CD4-positive, alpha-beta memory T cell (primary cell): Measurements from ENCODE around the gene SMAD4. TPM values are rescaled to one million over a fixed set of nuclear protein-coding genes. Genes with fewer than 3 reads are reported as not detected.

Experiments
- CTCF ChIA-PET: fragments of 350-600 bp; sonication (Branson Sonifier 250); formaldehyde crosslinking; loops from one replicate; lab custom pipeline; 2021; ENCODE audit warnings: inconsistent platforms; ENCODE audit not compliant: partially characterized antibody; lab: Charles Lee
- POLR2A ChIA-PET: fragments of 350-600 bp; sonication (Branson Sonifier 250); formaldehyde crosslinking; loops from one replicate; lab custom pipeline; 2021; ENCODE audit not compliant: partially characterized antibody; lab: Charles Lee
- DNase-seq, 5 donors: peaks; one replicate each; pipeline versions ENCODE4 v3.0.0 to v3.0.0-alpha.2; 2020 to 2022; ENCODE audit warnings: mixed read lengths in 1 of 5
- H3K27ac ChIP-seq: one replicate; pipeline ENCODE4 v1.7.0; 2013; ENCODE audit warnings: low read depth, low read length
- H3K27me3 ChIP-seq: 2 replicates; pipeline ENCODE4 v1.7.0; 2013; ENCODE audit warnings: mild to moderate bottlenecking, low read length, moderate library complexity; ENCODE audit not compliant: insufficient read depth
- H3K36me3 ChIP-seq: 2 replicates; pipeline ENCODE4 v1.7.0; 2013; ENCODE audit warnings: mild to moderate bottlenecking, low read length, moderate library complexity; ENCODE audit not compliant: insufficient read depth
- H3K4me1 ChIP-seq: 2 replicates; pipeline ENCODE4 v1.7.0; 2013; ENCODE audit warnings: mild to moderate bottlenecking, low read length, moderate library complexity; ENCODE audit not compliant: insufficient read depth
- H3K4me3 ChIP-seq, 2 donors: one replicate each; pipeline ENCODE4 v1.7.0; 2013; ENCODE audit warnings: low read length in 2 of 2, mild to moderate bottlenecking in 1 of 2
- H3K9me3 ChIP-seq, 2 donors: one replicate each; pipeline ENCODE4 v1.7.0; 2013; ENCODE audit warnings: low read length in 2 of 2, control low read depth in 1 of 2; ENCODE audit not compliant: control insufficient read depth in 1 of 2
- H3K27ac Mint-ChIP-seq, 7 donors: one replicate each; pipeline ENCODE4 v1.8.0; 2020 to 2021; ENCODE audit warnings: mixed read lengths in 7 of 7, mild to moderate bottlenecking in 6 of 7, inconsistent platforms in 3 of 7, moderate library complexity in 3 of 7
- H3K27me3 Mint-ChIP-seq, 2 donors: one replicate each; pipeline ENCODE4 v1.8.0; 2020 to 2021; ENCODE audit warnings: mixed read lengths in 2 of 2
- H3K36me3 Mint-ChIP-seq, 2 donors: one replicate each; pipeline ENCODE4 v1.8.0; 2020 to 2021; ENCODE audit warnings: mixed read lengths in 2 of 2, inconsistent platforms in 1 of 2, mild to moderate bottlenecking in 1 of 2
- H3K4me1 Mint-ChIP-seq, 4 donors: one replicate each; pipeline ENCODE4 v1.8.0; 2020 to 2021; ENCODE audit warnings: mixed read lengths in 4 of 4, mild to moderate bottlenecking in 1 of 4
- H3K4me3 Mint-ChIP-seq, 8 donors: one replicate each; pipeline ENCODE4 v1.8.0; 2020 to 2021; ENCODE audit warnings: mixed read lengths in 8 of 8, mild to moderate bottlenecking in 7 of 8, moderate library complexity in 6 of 8, inconsistent platforms in 3 of 8
- H3K9me3 Mint-ChIP-seq, 8 donors: one replicate each; pipeline ENCODE4 v1.8.0; 2020 to 2021; ENCODE audit warnings: mixed read lengths in 8 of 8, mild to moderate bottlenecking in 5 of 8, inconsistent platforms in 3 of 8, moderate library complexity in 1 of 8
- intact Hi-C: fragments of 100-400 bp; cut with micrococcal nuclease; formaldehyde crosslinking; loops from one replicate; pipeline ENCODE4 v1.15.1; 2023
- polyA plus RNA-seq, 2 donors: library from polyadenylated mRNA; unstranded; fragments of 300-500 nt; fragmentation: Illumina TruSeq; gene quantifications; one replicate each; pipeline ENCODE4 v1.2.3, GENCODE V29; 2021
- total RNA-seq, 2 experiments: library from RNA; stranded (reverse); gene quantifications; one replicate each; pipeline ENCODE4 v1.2.3, GENCODE V29; 2021

SMAD4 gene
- total and polyA plus RNA-seq, 4 experiments from 2014 or later = 37.7 to 155 (median 119) TPM

GRCh38 chr18:51049137-51049536 lies 19.1 kb downstream of the SMAD4 start:
- Mint-ChIP-seq H3K4me3 (no peak overlapping the region), H3K27ac (no peak overlapping the region), H3K4me1 (peaks cover 32 to 52% (median 44%) of the 10 kb centered on the region in 4 donors), H3K36me3 (peaks cover 17 to 44% of the 10 kb centered on the region in 2 donors), H3K9me3 (no peaks in the 10 kb centered on the region), H3K27me3 (no peaks in the 10 kb centered on the region)
- CTCF ChIA-PET = interaction anchor here (0.7 to 3.3 kb wide), 3 partner anchors 13 to 229 kb away, joined by 3 to 120 read pairs (median 3); partner anchors contain the start of gene MRO
- POLR2A ChIA-PET = no interaction called here
- Histone ChIP-seq H3K4me1 (peaks cover 35% of the 10 kb centered on the region), H3K9me3 (no peaks in the 10 kb centered on the region), H3K4me3 (no peak overlapping the region), H3K36me3 (peaks cover 12% of the 10 kb centered on the region), H3K27ac (no peak overlapping the region), H3K27me3 (no peaks in the 10 kb centered on the region)
- intact Hi-C loops = no loop called here
- no peak for DNase-seq

GRCh38 chr18:51051105-51051712 lies 21.2 kb downstream of the SMAD4 start:
- Histone ChIP-seq H3K4me1 (peaks cover 16% of the 10 kb centered on the region), H3K4me3 (no peak overlapping the region), H3K9me3 (no peaks in the 10 kb centered on the region), H3K27ac (no peak overlapping the region), H3K36me3 (peaks cover 24% of the 10 kb centered on the region), H3K27me3 (no peaks in the 10 kb centered on the region)
- CTCF ChIA-PET = interaction anchor here (0.7 to 3.3 kb wide), 26 partner anchors 9 to 776 kb away, joined by 3 to 120 read pairs (median 4); partner anchors contain the start of genes ELAC1, ME2, MRO and SMAD4
- peak overlapping the region in 6 of 7 donors; percentile 2 to 71 (median 52) for H3K27ac Mint-ChIP-seq
- H3K27me3 Mint-ChIP-seq = no peaks in the 10 kb centered on the region
- DNase-seq = peak; percentile 54 to 66 (median 59)
- H3K4me3 Mint-ChIP-seq = peak overlapping the region in 1 of 8 donors; percentile 36
- intact Hi-C loops = loop anchor here (1.0 to 5.0 kb wide), 4 partner anchors 21 to 231 kb away; partner anchors contain the start of genes ELAC1, MRO and SMAD4
- POLR2A ChIA-PET = interaction anchor here (0.6 to 1.0 kb wide), 2 partner anchors 18 to 21 kb away, joined by 3 to 7 read pairs; partner anchors contain the start of gene SMAD4
- peaks cover 21 to 36% (median 31%) of the 10 kb centered on the region in 4 donors for H3K4me1 Mint-ChIP-seq
- no peaks in the 10 kb centered on the region for H3K9me3 Mint-ChIP-seq
- peaks cover 19 to 51% of the 10 kb centered on the region in 2 donors for H3K36me3 Mint-ChIP-seq

DNA sequence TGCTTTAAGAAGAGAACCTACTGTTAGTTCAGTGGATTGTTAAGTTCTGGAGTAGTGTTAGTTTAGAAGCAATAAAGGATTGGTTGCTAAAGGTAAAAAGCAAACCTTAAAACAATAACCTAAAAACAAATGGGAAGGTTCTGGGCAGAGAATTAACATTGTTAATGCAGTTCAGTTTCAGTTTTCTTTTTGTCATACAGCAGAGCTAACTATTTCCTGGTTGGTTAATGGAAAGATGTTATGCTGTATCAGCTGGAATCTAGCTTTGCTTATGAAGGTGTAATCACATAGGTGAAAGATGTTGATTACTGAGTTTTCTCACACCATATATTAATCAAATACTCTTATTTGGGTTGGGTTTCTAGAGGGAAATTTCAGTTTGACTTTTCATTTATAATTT lies 23.8 kb downstream of the SMAD4 start:
- Mint-ChIP-seq H3K4me1 (peaks cover 21 to 35% (median 28%) of the 10 kb centered on the region in 4 donors), H3K36me3 (peaks cover 28 to 59% of the 10 kb centered on the region in 2 donors), H3K4me3 (peak overlapping the region in 7 of 8 donors; percentile 2 to 83 (median 45)), H3K27me3 (no peaks in the 10 kb centered on the region), H3K9me3 (no peaks in the 10 kb centered on the region), H3K27ac (peak overlapping the region; percentile 37 to 93 (median 73))
- no peaks in the 10 kb centered on the region for H3K27me3 ChIP-seq
- ChIA-PET CTCF (interaction anchor here (5.8 kb wide), 1 partner anchor 234 kb away, joined by 59 read pairs; the partner anchor contains the start of gene MRO), POLR2A (interaction anchor here (0.7 to 1.4 kb wide), 5 partner anchors 23 to 175 kb away, joined by 3 to 4 read pairs (median 3); partner anchors contain the start of genes ELAC1, ME2 and SMAD4)
- DNase-seq = peak in 1 of 5 donors; percentile 33
- H3K27ac ChIP-seq = no peak overlapping the region
- no peaks in the 10 kb centered on the region for H3K9me3 ChIP-seq
- H3K4me1 ChIP-seq = peaks cover 16% of the 10 kb centered on the region
- intact Hi-C loops = loop anchor here (5.0 kb wide), 1 partner anchor 87 kb away; the partner anchor contains the start of gene ELAC1
- H3K4me3 ChIP-seq = no peak overlapping the region
- H3K36me3 ChIP-seq = peaks cover 31% of the 10 kb centered on the region

DNA sequence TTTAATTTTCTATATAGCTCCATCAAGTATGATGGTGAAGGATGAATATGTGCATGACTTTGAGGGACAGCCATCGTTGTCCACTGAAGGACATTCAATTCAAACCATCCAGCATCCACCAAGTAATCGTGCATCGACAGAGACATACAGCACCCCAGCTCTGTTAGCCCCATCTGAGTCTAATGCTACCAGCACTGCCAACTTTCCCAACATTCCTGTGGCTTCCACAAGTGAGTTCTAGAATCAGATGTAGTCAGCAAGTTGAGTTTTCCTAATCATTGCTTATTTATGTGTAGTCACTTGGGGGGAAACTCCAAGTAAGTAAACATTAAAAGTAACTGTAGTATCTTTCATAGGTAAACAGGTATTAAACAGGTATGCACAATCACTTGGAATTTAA lies 24.8 kb downstream of the SMAD4 start:
- no peak overlapping the region for H3K4me3 Mint-ChIP-seq
- Histone ChIP-seq H3K27ac (no peak overlapping the region), H3K9me3 (no peaks in the 10 kb centered on the region), H3K4me3 (no peak overlapping the region), H3K27me3 (no peaks in the 10 kb centered on the region), H3K36me3 (peaks cover 27% of the 10 kb centered on the region), H3K4me1 (peaks cover 16% of the 10 kb centered on the region)
- peaks cover 21 to 35% (median 28%) of the 10 kb centered on the region in 4 donors for H3K4me1 Mint-ChIP-seq
- H3K9me3 Mint-ChIP-seq = no peaks in the 10 kb centered on the region
- ChIA-PET POLR2A (interaction anchor here (0.9 to 1.3 kb wide), 2 partner anchors 24 to 87 kb away, joined by 3 to 4 read pairs; partner anchors contain the start of gene ELAC1), CTCF (interaction anchor here (0.6 to 5.8 kb wide), 3 partner anchors 12 to 235 kb away, joined by 3 to 59 read pairs (median 3); partner anchors contain the start of gene MRO)
- DNase-seq = no peak
- H3K27me3 Mint-ChIP-seq = no peaks in the 10 kb centered on the region
- no peak overlapping the region for H3K27ac Mint-ChIP-seq
- intact Hi-C loops = loop anchor here (5.0 kb wide), 1 partner anchor 87 kb away; the partner anchor contains the start of gene ELAC1
- peaks cover 28 to 56% of the 10 kb centered on the region in 2 donors for H3K36me3 Mint-ChIP-seq

- H3K27me3 Mint-ChIP-seq = no peaks in the 10 kb centered on the region
- Histone ChIP-seq H3K27me3 (no peaks in the 10 kb centered on the region), H3K9me3 (no peaks in the 10 kb centered on the region), H3K27ac (no peak overlapping the region), H3K4me3 (no peak overlapping the region), H3K4me1 (no peaks in the 10 kb centered on the region), H3K36me3 (peaks cover 33% of the 10 kb centered on the region)
- no peak for DNase-seq
- H3K4me1 Mint-ChIP-seq = peaks cover 4 to 11% (median 6%) of the 10 kb centered on the region in 4 donors
- intact Hi-C loops = no loop called here
- ChIA-PET POLR2A (interaction anchor here (1.3 kb wide), 1 partner anchor 30 kb away, joined by 5 read pairs; the partner anchor contains the start of gene SMAD4), CTCF (interaction anchor here (1.3 kb wide), 1 partner anchor 9 kb away, joined by 6 read pairs; no protein-coding TSS in a partner anchor)
- no peaks in the 10 kb centered on the region for H3K9me3 Mint-ChIP-seq
- H3K27ac Mint-ChIP-seq = peak overlapping the region in 1 of 7 donors; percentile 46
- H3K4me3 Mint-ChIP-seq = no peak overlapping the region
- peaks cover 33 to 65% of the 10 kb centered on the region in 2 donors for H3K36me3 Mint-ChIP-seq
Observed at GRCh38 chr18:51059969-51060368, 30.0 kb downstream of the SMAD4 start.

DNA sequence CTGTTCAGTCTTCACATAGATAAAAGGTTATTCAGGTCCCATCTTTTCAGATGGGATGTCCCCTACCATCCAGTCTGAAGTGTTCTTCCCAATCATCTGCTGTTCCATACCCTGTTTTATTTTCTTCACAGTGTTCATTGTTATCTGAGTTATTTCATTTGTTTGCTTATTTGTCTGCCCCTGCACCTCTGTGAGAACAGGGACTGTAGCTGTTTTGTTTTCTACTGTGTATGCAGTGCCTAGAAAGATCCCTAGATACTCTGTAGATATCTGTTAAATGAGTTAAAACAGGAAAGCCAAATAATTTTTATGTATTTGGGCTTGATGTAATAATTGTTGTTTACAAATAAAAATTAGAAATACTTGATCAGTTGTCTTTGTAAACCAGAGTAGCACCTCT lies 34.2 kb downstream of the SMAD4 start:
- POLR2A ChIA-PET = no interaction called here
- no peak overlapping the region for H3K4me3 Mint-ChIP-seq
- H3K4me1 ChIP-seq = no peaks in the 10 kb centered on the region
- CTCF ChIA-PET = interaction anchor here (3.1 kb wide), 1 partner anchor 13 kb away, joined by 10 read pairs; no protein-coding TSS in a partner anchor
- DNase-seq = no peak
- H3K9me3 Mint-ChIP-seq = no peaks in the 10 kb centered on the region
- no peaks in the 10 kb centered on the region for H3K27me3 ChIP-seq
- H3K4me3 ChIP-seq = no peak overlapping the region
- H3K36me3 ChIP-seq = peaks cover 16% of the 10 kb centered on the region
- no peaks in the 10 kb centered on the region for H3K9me3 ChIP-seq
- H3K27ac Mint-ChIP-seq = peak overlapping the region in 2 of 7 donors; percentile 8 to 74
- peaks cover 0 to 15% (median 4%) of the 10 kb centered on the region in 4 donors for H3K4me1 Mint-ChIP-seq
- intact Hi-C loops = no loop called here
- no peaks in the 10 kb centered on the region for H3K27me3 Mint-ChIP-seq
- H3K36me3 Mint-ChIP-seq = peaks cover 32 to 60% of the 10 kb centered on the region in 2 donors
- no peak overlapping the region for H3K27ac ChIP-seq
